Right lobe of liver (tissue), 4 donors: ENCODE data around the gene ADAMTSL5.

Experiments
- POLR2A ChIP-seq: fragments of 450-650 bp; IDR thresholded peaks from one replicate; pipeline ENCODE4 v1.6.1; 2017; ENCODE audit warnings: antibody characterized with exemption, mild to moderate bottlenecking
- TF ChIP-seq, protein P1 (sequence below), 4 donors: fragments of 200-600 bp in 3 of 4; fragments of 450-650 bp in 1 of 4; IDR thresholded peaks; one replicate each; pipeline versions ENCODE4 v1.5.1 to v1.8.0; 2016 to 2022; ENCODE audit warnings: antibody characterized with exemption in 4 of 4, mild to moderate bottlenecking in 2 of 4
- donor health status: DM: no; HTN: no; CAD: no.
- donor health status: DM: no; HTN: no; CAD: no.
- donor health status: DM: no; HTN: yes; CAD: no.

DNA sequence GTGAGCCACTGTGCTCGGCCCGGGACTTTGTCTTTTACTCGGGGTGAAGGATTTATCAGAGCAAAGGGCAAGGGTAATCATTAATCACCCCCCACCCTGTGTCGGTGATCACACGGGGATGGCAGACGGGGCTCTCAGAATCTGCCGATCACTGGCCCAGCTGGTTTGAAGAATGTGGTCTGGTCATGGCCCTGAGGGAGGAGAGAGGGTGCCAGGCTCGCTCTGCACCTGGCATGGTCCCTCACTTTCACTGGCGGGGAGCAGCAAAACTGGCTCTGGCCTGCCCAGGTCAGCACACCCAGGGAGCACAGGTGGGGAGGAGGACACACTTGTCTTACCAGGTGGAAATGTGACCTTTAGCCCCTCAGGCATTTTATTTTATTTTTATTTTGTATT lies 11.6 kb downstream of the ADAMTSL5 start:
- TF ChIP-seq, protein P1, sequence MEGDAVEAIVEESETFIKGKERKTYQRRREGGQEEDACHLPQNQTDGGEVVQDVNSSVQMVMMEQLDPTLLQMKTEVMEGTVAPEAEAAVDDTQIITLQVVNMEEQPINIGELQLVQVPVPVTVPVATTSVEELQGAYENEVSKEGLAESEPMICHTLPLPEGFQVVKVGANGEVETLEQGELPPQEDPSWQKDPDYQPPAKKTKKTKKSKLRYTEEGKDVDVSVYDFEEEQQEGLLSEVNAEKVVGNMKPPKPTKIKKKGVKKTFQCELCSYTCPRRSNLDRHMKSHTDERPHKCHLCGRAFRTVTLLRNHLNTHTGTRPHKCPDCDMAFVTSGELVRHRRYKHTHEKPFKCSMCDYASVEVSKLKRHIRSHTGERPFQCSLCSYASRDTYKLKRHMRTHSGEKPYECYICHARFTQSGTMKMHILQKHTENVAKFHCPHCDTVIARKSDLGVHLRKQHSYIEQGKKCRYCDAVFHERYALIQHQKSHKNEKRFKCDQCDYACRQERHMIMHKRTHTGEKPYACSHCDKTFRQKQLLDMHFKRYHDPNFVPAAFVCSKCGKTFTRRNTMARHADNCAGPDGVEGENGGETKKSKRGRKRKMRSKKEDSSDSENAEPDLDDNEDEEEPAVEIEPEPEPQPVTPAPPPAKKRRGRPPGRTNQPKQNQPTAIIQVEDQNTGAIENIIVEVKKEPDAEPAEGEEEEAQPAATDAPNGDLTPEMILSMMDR (IDR thresholded peaks at IDR 0.05) = no peak
- peak; percentile 53 for TF ChIP-seq POLR2A
